Activated T-helper 9 cell treated with anti-CD3 and anti-CD28 coated beads, Interleukin-2, amount 50 U/mL, for 16 hours (primary cell): ENCODE measurements around the gene BATF3.
"Not testable (repeated sequence)": the region's sequence is repeated elsewhere in the genome, so short reads cannot be mapped to it uniquely, and the experiment has no call there.

Source experiments
- DNase-seq: peaks from one replicate; pipeline ENCODE4 v3.0.0-alpha.2; 2020; ENCODE audit warnings: low read depth

BATF3 gene

GRCh38 chr1:212658250-212658649 is 41.4 kb downstream of the BATF3 start:
- not testable (repeated sequence) for DNase-seq

- DNase-seq = no peak
Measured at GRCh38 chr1:212656730-212657129, 42.9 kb downstream of the BATF3 start.

GRCh38 chr1:212655668-212656440 is 43.8 kb downstream of the BATF3 start:
- DNase-seq = no peak

- no peak for DNase-seq
Measured at GRCh38 chr1:212652609-212653008, 47.0 kb downstream of the BATF3 start.

- DNase-seq = no peak
Measured at GRCh38 chr1:212651977-212652376, 47.7 kb downstream of the BATF3 start.

GRCh38 chr1:212651521-212651920 is 48.1 kb downstream of the BATF3 start:
- no peak for DNase-seq

GRCh38 chr1:212650228-212650627 is 49.4 kb downstream of the BATF3 start:
- DNase-seq = no peak

- DNase-seq = no peak
Measured at GRCh38 chr1:212649020-212649419, 50.6 kb downstream of the BATF3 start.

GRCh38 chr1:212648431-212648830 is 51.2 kb downstream of the BATF3 start:
- no peak for DNase-seq

- DNase-seq = no peak
Measured at GRCh38 chr1:212647004-212647403, 52.6 kb downstream of the BATF3 start.

- DNase-seq = no peak
Measured at GRCh38 chr1:212646588-212646987, 53.1 kb downstream of the BATF3 start.

- DNase-seq = no peak
Measured at GRCh38 chr1:212645546-212646543, 53.8 kb downstream of the BATF3 start.

- DNase-seq = no peak
Measured at GRCh38 chr1:212644866-212645545, 54.6 kb downstream of the BATF3 start.

- no peak for DNase-seq
Measured at GRCh38 chr1:212643877-212644276, 55.8 kb downstream of the BATF3 start.

- no peak for DNase-seq
Measured at GRCh38 chr1:212641956-212642355, 57.7 kb downstream of the BATF3 start.

GRCh38 chr1:212640223-212640878 is 59.3 kb downstream of the BATF3 start:
- DNase-seq = no peak

- DNase-seq = not testable (repeated sequence)
Measured at GRCh38 chr1:212639524-212639923, 60.1 kb downstream of the BATF3 start.

GRCh38 chr1:212638492-212639151 is 61.0 kb downstream of the BATF3 start:
- no peak for DNase-seq

GRCh38 chr1:212637902-212638301 is 61.7 kb downstream of the BATF3 start:
- DNase-seq = no peak
